GM12872 (cell line): ENCODE data around the gene MAN1A1.

Experiments
- CTCF ChIP-seq: IDR thresholded peaks from 3 replicates; pipeline ENCODE4 v1.5.1; 2011; ENCODE audit warnings: low read depth, mild to moderate bottlenecking, low read length, moderate library complexity; ENCODE audit not compliant: insufficient read depth

Gene MAN1A1

DNA sequence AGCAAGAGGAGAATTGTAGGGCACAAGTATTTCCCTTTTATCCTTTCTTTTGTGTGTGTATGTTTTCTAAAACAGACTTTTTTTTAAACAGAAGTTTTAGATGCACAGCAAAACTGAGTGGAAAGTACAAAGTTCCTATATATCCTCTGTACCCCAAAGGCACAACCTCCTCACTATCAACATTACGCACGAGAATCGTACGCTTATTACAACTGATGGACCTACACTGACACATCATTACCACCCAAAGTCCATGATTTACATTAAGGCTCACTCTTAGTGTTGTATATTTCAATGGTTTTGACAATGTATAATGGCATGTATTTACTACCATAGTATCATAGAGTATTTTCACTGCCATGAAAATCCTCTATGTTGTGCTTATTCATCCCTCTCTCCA is 32.6 kb downstream of the MAN1A1 start:
- no peak for TF ChIP-seq CTCF

DNA sequence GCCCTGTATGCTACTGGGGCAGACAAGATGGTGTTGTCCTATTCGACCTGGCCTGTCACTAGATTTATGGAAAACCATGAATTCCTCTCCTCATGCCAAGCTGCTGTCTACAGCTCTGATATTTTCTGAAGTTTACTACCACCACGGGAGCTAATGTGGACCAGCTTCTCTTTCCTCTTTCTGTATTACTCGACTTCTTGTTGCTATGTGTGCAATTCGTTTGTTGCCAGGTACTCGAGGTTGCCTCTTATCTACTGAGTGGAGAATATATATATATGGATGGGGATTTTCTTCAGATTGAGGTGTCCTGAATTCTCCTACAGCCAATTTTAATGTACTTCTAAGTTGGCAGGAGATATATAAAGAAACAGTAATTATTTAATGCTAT is 34.7 kb downstream of the MAN1A1 start:
- TF ChIP-seq CTCF, result no peak

DNA sequence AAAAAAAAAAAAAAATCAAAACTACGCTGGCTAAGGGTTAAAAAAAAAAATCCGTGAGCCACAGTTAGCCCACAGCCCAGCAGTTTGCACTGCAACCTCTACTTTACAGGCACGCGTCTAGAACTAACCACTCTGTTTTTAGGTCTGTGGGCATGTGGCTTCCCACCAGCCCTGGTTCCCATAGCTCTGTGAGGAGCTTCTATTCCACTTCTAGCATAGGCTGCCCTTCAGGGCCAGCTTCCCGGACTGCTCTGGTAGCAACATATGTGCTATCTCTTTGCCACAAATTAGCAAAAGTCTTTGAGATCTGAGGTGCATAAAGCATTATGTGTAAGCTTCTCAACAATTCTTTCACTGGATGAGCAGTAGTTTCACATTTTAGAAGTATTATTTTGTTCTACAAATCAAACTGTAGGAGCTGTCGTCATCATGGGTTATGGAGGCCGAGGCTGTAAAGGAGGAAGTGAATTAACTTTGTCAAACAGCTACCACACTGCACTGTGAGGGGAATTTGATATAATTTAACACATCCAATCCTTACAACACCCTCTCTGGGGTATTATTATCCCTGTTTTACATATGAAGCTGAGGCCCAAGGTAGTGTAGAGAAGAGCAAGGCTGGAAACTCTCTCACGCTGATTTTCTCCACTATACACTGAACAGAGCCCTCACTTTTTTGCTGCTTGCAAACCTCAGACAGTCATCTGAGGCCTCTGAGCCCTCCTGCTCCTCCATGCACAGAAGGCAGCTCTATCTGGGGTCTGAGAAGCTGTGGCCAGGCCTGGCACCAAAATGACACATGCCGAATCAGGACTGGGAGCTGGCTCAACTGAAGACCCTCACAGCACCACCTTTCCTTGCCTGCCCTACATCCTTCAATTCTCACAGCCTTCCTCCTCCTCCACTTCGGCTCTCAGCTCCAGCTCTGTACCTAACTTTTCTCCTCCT is 35.4 kb downstream of the MAN1A1 start:
- TF ChIP-seq CTCF, result no peak

GRCh38 chr6:119312875-119313338 is 36.7 kb downstream of the MAN1A1 start:
- no peak for TF ChIP-seq CTCF

GRCh38 chr6:119312441-119312840 is 37.1 kb downstream of the MAN1A1 start:
- no peak for TF ChIP-seq CTCF

GRCh38 chr6:119311514-119312142 is 37.9 kb downstream of the MAN1A1 start:
- no peak for TF ChIP-seq CTCF

GRCh38 chr6:119310486-119311036 is 39.0 kb downstream of the MAN1A1 start:
- no peak for TF ChIP-seq CTCF
